Gastrocnemius medialis (tissue), 4 donors: ENCODE data around the gene POLA1. TPM values are rescaled to one million over a fixed set of nuclear protein-coding genes. Genes with fewer than 3 reads are reported as not detected.
A peak's percentile ranks its signal among the peaks of the same experiment; 100 is the strongest.

Source experiments
- ATAC-seq, 2 donors: fragments of 150-250 bp; one replicate each; pipeline ENCODE4 v1.9.1; 2016
- DNase-seq, 2 donors: peaks; one replicate each; pipeline ENCODE4 v3.0.0-alpha.2; 2019
- H3K27ac ChIP-seq, 4 donors: fragments of 200-600 bp; sonication (generic); 1 replicate in 1 of 4; 2 replicates in 3 of 4; pipeline ENCODE4 v1.5.1; 2016 to 2018; ENCODE audit warnings: mild to moderate bottlenecking in 2 of 4, moderate library complexity in 1 of 4
- H3K27me3 ChIP-seq, 3 donors: fragments of 200-600 bp; sonication (generic) in 2 of 3; 1 replicate in 1 of 3; 2 replicates in 2 of 3; pipeline versions ENCODE4 v1.5.1 to v1.6.0; 2016 to 2019; ENCODE audit warnings: mild to moderate bottlenecking in 1 of 3, moderate library complexity in 1 of 3
- H3K36me3 ChIP-seq, 2 donors: fragments of 200-600 bp; sonication (generic) in 1 of 2; one replicate each; pipeline ENCODE4 v1.5.1; 2017 to 2018
- H3K4me1 ChIP-seq, 2 donors: fragments of 200-600 bp; sonication (generic) in 1 of 2; one replicate each; pipeline ENCODE4 v1.5.1; 2016 to 2017; ENCODE audit warnings: mild to moderate bottlenecking in 2 of 2
- H3K4me3 ChIP-seq, 4 donors: fragments of 200-600 bp; sonication (generic) in 3 of 4; 1 replicate in 1 of 4; 2 replicates in 3 of 4; pipeline ENCODE4 v1.5.1; 2016 to 2019; ENCODE audit warnings: mild to moderate bottlenecking in 2 of 4
- H3K9me3 ChIP-seq, 3 donors: fragments of 200-600 bp; sonication (generic) in 2 of 3; 1 replicate in 1 of 3; 2 replicates in 2 of 3; pipeline ENCODE4 v1.5.1; 2016 to 2019
- POLR2A ChIP-seq, 2 donors: fragments of 450-650 bp; IDR thresholded peaks; one replicate each; pipeline ENCODE4 v1.6.1; 2017; ENCODE audit warnings: antibody characterized with exemption in 2 of 2, mild to moderate bottlenecking in 2 of 2, moderate library complexity in 2 of 2
- in situ Hi-C, 4 donors: fragments of 200-750 bp; cut with MboI; loops; one replicate each; pipeline versions ENCODE4 v1.15.0 to v1.8.0; 2017; ENCODE audit warnings: low sequenced_read_pairs in 4 of 4
- intact Hi-C: fragments of 100-400 bp; cut with DNase I; formaldehyde crosslinking; loops from one replicate; pipeline ENCODE4 v1.15.1; 2023; ENCODE audit warnings: low total_unique reads
- total RNA-seq, 4 donors: library from RNA; depleted of rRNA; stranded (reverse); fragments of >200 nt; gene quantifications; one replicate each; pipeline versions ENCODE4 v1.1.0 to v1.2.3, GENCODE V29; 2016
- TF ChIP-seq, protein P1 (sequence below), 5 experiments: fragments of 450-650 bp in 3 of 5; fragments of 200-600 bp in 2 of 5; sonication (generic) in 2 of 5; IDR thresholded peaks in 4 of 5; conservative IDR thresholded peaks in 1 of 5; 1 replicate in 4 of 5; 2 replicates in 1 of 5; pipeline ENCODE4 v1.5.1; 2016 to 2019; ENCODE audit warnings: antibody characterized with exemption in 5 of 5, mild to moderate bottlenecking in 3 of 5, moderate library complexity in 3 of 5

Gene POLA1
- total RNA-seq, 4 donors from 2014 or later, result 5.2 to 9.6 (median 6.9) TPM

DNA sequence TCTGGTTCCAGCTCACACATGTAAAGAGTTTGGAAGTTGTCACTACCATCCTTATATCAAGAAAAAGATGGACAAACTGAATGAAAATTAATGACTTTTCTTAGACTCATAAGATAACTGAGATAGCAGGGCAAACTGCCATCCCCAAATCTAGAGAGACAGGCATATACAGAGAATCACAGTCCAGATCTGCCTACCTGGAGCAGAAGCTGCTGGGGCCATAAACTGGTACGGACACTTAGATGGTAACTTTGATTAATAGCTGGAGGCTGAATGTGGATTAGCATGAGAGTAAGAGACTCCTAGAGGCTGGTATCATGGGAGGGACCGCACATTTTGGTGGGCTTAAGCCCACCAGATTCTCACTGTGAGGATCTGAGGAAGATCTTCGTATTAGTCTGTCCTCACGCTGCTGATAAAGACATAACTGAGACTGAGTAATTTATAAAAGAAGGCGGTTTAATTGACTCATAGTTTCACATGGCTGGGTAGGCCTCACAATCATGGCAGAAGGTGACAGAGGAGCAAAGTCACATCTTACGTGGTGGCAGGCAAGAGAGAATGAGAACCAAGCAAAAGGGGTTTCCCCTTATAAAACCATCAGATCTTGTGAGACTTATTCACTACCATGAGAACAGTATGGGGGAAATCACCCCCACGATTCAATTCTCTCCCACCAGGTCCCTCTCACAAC is 10.8 kb upstream of the POLA1 start:
- H3K36me3 ChIP-seq, result no peaks in the 10 kb centered on the region
- in situ Hi-C loops, result no loop called here
- H3K9me3 ChIP-seq, result no peaks in the 10 kb centered on the region
- H3K27me3 ChIP-seq, result no peaks in the 10 kb centered on the region
- TF ChIP-seq, protein P1, sequence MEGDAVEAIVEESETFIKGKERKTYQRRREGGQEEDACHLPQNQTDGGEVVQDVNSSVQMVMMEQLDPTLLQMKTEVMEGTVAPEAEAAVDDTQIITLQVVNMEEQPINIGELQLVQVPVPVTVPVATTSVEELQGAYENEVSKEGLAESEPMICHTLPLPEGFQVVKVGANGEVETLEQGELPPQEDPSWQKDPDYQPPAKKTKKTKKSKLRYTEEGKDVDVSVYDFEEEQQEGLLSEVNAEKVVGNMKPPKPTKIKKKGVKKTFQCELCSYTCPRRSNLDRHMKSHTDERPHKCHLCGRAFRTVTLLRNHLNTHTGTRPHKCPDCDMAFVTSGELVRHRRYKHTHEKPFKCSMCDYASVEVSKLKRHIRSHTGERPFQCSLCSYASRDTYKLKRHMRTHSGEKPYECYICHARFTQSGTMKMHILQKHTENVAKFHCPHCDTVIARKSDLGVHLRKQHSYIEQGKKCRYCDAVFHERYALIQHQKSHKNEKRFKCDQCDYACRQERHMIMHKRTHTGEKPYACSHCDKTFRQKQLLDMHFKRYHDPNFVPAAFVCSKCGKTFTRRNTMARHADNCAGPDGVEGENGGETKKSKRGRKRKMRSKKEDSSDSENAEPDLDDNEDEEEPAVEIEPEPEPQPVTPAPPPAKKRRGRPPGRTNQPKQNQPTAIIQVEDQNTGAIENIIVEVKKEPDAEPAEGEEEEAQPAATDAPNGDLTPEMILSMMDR (IDR thresholded peaks at IDR 0.05 in 4 of 5, conservative IDR thresholded peaks at IDR 0.05 in 1 of 5), result no peak
- TF ChIP-seq POLR2A (IDR thresholded peaks at IDR 0.05), result no peak
- H3K27ac ChIP-seq, result no peak overlapping the region
- no peak for ATAC-seq
- intact Hi-C loops, result no loop called here
- no peak overlapping the region for H3K4me3 ChIP-seq
- no peak for DNase-seq
- H3K4me1 ChIP-seq, result no peaks in the 10 kb centered on the region

DNA sequence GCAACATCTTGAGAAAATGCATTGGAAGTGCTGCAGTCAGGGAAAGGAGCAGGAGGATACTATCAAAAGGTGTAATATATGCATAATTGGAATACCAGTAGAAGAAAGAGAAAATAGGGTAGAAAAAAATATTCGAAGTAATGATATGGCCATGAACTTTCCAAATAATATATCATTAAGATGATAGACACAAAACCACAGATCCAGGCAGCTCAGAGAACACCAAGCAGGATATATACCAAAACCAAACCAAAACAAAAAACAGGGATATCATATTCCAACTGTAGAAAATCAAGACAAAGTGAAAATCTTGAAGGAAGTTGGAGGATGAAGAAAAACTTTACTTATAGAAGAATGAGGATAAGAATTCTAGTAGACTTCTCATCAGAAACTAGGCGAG is 9.7 kb upstream of the POLA1 start:
- no peak for ATAC-seq
- in situ Hi-C loops (no loop called here), intact Hi-C loops (no loop called here)
- DNase-seq, result no peak
- H3K27ac ChIP-seq, result no peak overlapping the region
- H3K36me3 ChIP-seq, result no peaks in the 10 kb centered on the region
- TF ChIP-seq POLR2A (IDR thresholded peaks at IDR 0.05), result no peak
- TF ChIP-seq, protein P1 (IDR thresholded peaks at IDR 0.05 in 4 of 5, conservative IDR thresholded peaks at IDR 0.05 in 1 of 5), result no peak
- no peak overlapping the region for H3K4me3 ChIP-seq
- H3K4me1 ChIP-seq, result no peaks in the 10 kb centered on the region
- no peaks in the 10 kb centered on the region for H3K9me3 ChIP-seq
- H3K27me3 ChIP-seq, result no peaks in the 10 kb centered on the region

DNA sequence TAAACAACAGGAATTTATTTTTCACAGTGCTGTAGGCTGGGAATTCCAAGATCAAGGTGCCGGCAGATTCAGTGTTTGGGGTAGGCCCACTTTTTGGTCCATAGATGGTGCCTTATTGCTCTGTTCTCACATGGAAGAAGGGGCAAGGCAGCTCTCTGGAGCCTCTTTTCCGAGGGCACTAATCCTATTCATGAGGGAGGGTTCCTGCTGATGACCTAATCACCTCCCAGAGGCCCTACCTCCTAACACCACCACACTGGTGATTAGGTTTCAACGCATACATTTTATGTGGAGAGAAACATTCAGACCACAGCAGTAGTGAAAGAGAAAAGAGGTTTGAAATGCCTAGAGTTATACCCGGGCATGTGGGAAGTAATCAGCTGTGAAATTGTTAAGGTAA is 1.4 kb upstream of the POLA1 start:
- in situ Hi-C loops, result no loop called here
- Histone ChIP-seq H3K4me1 (peaks cover 7 to 19% of the 10 kb centered on the region in 2 donors), H3K27ac (no peak overlapping the region), H3K4me3 (no peak overlapping the region), H3K9me3 (no peaks in the 10 kb centered on the region), H3K27me3 (no peaks in the 10 kb centered on the region), H3K36me3 (no peaks in the 10 kb centered on the region)
- DNase-seq (no peak), ATAC-seq (no peak)
- intact Hi-C loops, result loop anchor here (10.0 kb wide), 3 partner anchors 218 to 788 kb away; partner anchors contain the start of genes APOO and CXorf58
- TF ChIP-seq POLR2A (IDR thresholded peaks at IDR 0.05), result no peak
- TF ChIP-seq, protein P1 (IDR thresholded peaks at IDR 0.05 in 4 of 5, conservative IDR thresholded peaks at IDR 0.05 in 1 of 5), result no peak

DNA sequence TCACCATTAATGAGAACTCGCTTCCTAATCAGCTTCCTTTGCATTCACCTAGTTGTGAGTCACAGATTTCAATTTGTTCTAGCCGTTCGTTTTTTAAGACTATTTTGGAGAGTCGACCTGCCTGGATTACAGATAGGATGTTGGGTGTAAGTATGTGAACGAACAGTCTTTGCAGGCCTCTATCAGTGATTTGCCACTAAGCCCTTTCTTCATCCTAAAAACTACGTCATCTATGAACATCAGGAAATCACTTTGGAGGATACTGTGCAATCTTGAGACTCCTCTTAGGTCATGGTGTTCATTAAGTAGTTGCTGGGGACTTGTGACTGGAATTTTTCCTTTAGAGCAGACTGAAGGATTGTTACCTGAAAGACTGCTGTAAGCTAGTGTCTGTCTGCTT is 1.1 kb downstream of the POLA1 start:
- intact Hi-C loops (loop anchor here (10.0 kb wide), 3 partner anchors 220 to 790 kb away; partner anchors contain the start of genes APOO and CXorf58), in situ Hi-C loops (no loop called here)

More for the DNA sequence above, 1.1 kb downstream of the POLA1 start:
- no peak overlapping the region for H3K27ac ChIP-seq
- peaks cover 7 to 19% of the 10 kb centered on the region in 2 donors for H3K4me1 ChIP-seq
- TF ChIP-seq, protein P1 (IDR thresholded peaks at IDR 0.05 in 4 of 5, conservative IDR thresholded peaks at IDR 0.05 in 1 of 5), result no peak
- no peak for TF ChIP-seq POLR2A (IDR thresholded peaks at IDR 0.05)
- DNase-seq (no peak), ATAC-seq (no peak)
- no peaks in the 10 kb centered on the region for H3K9me3 ChIP-seq
- no peaks in the 10 kb centered on the region for H3K36me3 ChIP-seq
- H3K27me3 ChIP-seq, result no peaks in the 10 kb centered on the region
- H3K4me3 ChIP-seq, result peak overlapping the region in 1 of 4 donors; percentile 72
